ENCODE measurements around the gene FRAT1. TPM values are rescaled to one million over a fixed set of nuclear protein-coding genes. Genes with fewer than 3 reads are reported as not detected.

Gene FRAT1
- total and polyA plus RNA-seq, 2 of the 13 experiments (the other 11 are each of a cell fraction or from before 2014, with no cell fraction given) = 1.7 to 2.3 TPM

DNA sequence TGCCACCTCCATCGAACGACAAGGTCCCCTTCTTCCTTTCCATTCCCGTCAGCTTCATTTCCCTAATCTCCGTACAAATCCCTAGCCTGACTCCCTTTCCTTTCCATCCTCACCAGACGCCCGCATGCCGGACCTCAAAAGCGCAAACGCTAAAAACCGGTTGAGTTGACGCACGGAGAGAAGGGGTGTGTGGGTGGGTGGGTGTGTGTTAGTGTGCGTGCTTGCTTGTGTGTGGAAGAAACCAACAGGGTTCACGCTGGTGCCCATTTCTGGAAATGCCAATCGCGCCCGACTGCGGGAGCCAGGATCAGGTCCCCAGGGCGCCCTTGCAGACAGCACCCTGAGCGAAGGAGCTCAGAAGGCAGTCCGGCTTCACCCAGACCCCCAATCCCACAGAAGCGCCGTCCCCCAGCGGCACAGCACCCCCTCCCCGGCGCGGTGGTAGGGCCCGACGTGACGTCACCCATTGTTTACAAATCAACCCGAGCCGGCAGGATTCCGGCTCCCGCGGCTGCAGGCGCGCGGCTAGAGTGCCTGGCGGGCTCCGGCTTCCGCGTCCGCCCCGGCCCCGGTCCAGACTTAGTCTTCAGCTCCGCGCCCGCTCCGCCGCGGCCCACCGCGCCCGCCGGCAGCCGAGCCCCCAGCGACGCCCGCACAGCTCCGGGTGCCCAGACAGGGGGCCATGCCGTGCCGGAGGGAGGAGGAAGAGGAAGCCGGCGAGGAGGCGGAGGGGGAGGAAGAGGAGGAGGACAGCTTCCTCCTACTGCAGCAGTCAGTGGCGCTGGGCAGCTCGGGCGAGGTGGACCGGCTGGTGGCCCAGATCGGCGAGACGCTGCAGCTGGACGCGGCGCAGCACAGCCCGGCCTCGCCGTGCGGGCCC, at the start of gene FRAT1 (continued):
- TF ChIP-seq ZSCAN9 (CRISPR knock-in tag; IDR thresholded peaks at IDR 0.05; ENCODE audit: borderline replicate concordance) (no peak), ZFP41 (CRISPR knock-in tag; IDR thresholded peaks at IDR 0.05; ENCODE audit: borderline replicate concordance) (no peak), NFATC3 (CRISPR knock-in tag; IDR thresholded peaks at IDR 0.05) (no peak), CENPT (CRISPR knock-in tag; IDR thresholded peaks at IDR 0.05; ENCODE audit: low read depth) (no peak), ZNF773 (CRISPR knock-in tag; IDR thresholded peaks at IDR 0.05; ENCODE audit: borderline replicate concordance) (no peak), ZNF737 (CRISPR knock-in tag; IDR thresholded peaks at IDR 0.05; ENCODE audit: borderline replicate concordance) (no peak), ZNF790 (CRISPR knock-in tag; IDR thresholded peaks at IDR 0.05; ENCODE audit: borderline replicate concordance) (no peak; the same call in 1 of the 2 replicates), HIC2 (CRISPR knock-in tag; IDR thresholded peaks at IDR 0.05; ENCODE audit: low read depth) (no peak), MIER3 (CRISPR knock-in tag; IDR thresholded peaks at IDR 0.05; ENCODE audit: borderline replicate concordance) (no peak), ZNF567 (CRISPR knock-in tag; IDR thresholded peaks at IDR 0.05; ENCODE audit: borderline replicate concordance) (no peak), GFI1 (CRISPR knock-in tag; IDR thresholded peaks at IDR 0.05; ENCODE audit: borderline replicate concordance) (no peak), GMEB1 (CRISPR knock-in tag; IDR thresholded peaks at IDR 0.05; ENCODE audit: borderline replicate concordance) (peak; percentile 51; the same call in 1 of the 2 replicates), MIER2 (CRISPR knock-in tag; IDR thresholded peaks at IDR 0.05) (no peak), CHCHD3 (CRISPR knock-in tag; IDR thresholded peaks at IDR 0.05) (no peak), PHF8 (CRISPR knock-in tag; IDR thresholded peaks at IDR 0.05) (peak; percentile 36), RFX5 (IDR thresholded peaks at IDR 0.05; ENCODE audit: low read depth, low read length) (0 out of 2 replicates have a peak, but pooled peaks have one; percentile 30)
- TF ChIP-seq, protein P1, sequence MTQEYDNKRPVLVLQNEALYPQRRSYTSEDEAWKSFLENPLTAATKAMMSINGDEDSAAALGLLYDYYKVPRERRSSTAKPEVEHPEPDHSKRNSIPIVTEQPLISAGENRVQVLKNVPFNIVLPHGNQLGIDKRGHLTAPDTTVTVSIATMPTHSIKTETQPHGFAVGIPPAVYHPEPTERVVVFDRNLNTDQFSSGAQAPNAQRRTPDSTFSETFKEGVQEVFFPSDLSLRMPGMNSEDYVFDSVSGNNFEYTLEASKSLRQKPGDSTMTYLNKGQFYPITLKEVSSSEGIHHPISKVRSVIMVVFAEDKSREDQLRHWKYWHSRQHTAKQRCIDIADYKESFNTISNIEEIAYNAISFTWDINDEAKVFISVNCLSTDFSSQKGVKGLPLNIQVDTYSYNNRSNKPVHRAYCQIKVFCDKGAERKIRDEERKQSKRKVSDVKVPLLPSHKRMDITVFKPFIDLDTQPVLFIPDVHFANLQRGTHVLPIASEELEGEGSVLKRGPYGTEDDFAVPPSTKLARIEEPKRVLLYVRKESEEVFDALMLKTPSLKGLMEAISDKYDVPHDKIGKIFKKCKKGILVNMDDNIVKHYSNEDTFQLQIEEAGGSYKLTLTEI (CRISPR knock-in tag; conservative IDR thresholded peaks at IDR 0.05) = no peak
- TF ChIP-seq, protein P2, sequence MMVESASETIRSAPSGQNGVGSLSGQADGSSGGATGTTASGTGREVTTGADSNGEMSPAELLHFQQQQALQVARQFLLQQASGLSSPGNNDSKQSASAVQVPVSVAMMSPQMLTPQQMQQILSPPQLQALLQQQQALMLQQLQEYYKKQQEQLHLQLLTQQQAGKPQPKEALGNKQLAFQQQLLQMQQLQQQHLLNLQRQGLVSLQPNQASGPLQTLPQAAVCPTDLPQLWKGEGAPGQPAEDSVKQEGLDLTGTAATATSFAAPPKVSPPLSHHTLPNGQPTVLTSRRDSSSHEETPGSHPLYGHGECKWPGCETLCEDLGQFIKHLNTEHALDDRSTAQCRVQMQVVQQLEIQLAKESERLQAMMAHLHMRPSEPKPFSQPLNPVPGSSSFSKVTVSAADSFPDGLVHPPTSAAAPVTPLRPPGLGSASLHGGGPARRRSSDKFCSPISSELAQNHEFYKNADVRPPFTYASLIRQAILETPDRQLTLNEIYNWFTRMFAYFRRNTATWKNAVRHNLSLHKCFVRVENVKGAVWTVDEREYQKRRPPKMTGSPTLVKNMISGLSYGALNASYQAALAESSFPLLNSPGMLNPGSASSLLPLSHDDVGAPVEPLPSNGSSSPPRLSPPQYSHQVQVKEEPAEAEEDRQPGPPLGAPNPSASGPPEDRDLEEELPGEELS (CRISPR knock-in tag; IDR thresholded peaks at IDR 0.05) = peak; percentile 74
- TF ChIP-seq, protein P3, sequence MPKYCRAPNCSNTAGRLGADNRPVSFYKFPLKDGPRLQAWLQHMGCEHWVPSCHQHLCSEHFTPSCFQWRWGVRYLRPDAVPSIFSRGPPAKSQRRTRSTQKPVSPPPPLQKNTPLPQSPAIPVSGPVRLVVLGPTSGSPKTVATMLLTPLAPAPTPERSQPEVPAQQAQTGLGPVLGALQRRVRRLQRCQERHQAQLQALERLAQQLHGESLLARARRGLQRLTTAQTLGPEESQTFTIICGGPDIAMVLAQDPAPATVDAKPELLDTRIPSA (CRISPR knock-in tag; IDR thresholded peaks at IDR 0.05; ENCODE audit: borderline replicate concordance) = no peak
- TF ChIP-seq, protein P4, sequence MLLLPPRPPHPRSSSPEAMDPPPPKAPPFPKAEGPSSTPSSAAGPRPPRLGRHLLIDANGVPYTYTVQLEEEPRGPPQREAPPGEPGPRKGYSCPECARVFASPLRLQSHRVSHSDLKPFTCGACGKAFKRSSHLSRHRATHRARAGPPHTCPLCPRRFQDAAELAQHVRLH (CRISPR knock-in tag; IDR thresholded peaks at IDR 0.05; ENCODE audit: borderline replicate concordance, low read depth) = no peak

Data from HepG2 (cell line).